ENCODE results near the gene TIAM1.

DNA sequence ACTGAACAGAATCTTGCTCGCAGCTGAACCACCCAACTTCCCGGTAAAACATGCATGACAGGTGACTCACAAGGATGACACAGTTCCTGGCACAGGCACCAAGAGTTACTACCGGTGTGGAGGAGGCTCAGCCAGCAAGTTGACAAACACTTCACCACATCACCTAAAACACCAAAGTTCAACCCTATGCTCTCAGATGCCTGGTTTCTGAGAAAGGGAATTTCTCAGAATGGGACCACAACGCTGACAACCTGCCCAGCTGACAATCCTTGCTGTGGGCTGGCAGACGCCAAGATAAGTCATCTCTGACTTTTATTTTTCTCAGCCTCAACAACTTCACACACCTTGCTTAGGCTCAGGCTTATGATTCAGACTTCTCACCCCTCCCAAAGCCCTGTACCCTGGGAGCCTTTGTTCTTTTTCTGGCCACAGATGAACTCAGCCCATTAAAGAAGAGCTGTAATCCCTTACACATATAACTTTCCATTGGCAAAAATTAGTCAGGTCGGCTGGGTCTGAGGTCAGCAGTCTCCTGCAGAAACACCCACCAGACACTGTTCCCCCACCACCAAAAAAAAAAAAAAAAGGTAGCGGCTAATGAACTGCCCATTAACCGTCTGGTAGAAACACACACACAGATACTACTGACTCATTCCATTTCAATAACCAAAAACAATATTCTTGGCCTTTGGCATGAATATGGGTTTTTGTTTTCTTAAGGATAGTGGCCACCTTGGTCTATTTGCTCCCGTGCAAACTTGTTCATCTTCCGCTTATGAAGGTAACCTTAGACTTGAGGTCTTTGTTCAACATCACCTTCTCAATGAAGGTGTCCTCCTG, 10.8 kb upstream of the TIAM1 start:
- no peak for TF ChIP-seq GATA2 (IDR thresholded peaks at IDR 0.05; ENCODE audit: low read depth, low read length)
- no peak for TF ChIP-seq GATA3 (IDR thresholded peaks at IDR 0.05; ENCODE audit: low read depth, low read length)

Measured in SH-SY5Y (cell line).